GM18867 (cell line): Measurements from ENCODE around the gene FNDC3B.

ENCODE experiments used
- ATAC-seq: cut with Tn5 transposase; IDR thresholded peaks from one replicate; pipeline ENCODE4 v1.9.1; 2021; ENCODE audit warnings: mild to moderate bottlenecking, moderate library complexity; ENCODE audit not compliant: unreplicated experiment

FNDC3B gene

GRCh38 chr3:172410702-172411477 is 371.5 kb downstream of the FNDC3B start:
- ATAC-seq = no peak

DNA sequence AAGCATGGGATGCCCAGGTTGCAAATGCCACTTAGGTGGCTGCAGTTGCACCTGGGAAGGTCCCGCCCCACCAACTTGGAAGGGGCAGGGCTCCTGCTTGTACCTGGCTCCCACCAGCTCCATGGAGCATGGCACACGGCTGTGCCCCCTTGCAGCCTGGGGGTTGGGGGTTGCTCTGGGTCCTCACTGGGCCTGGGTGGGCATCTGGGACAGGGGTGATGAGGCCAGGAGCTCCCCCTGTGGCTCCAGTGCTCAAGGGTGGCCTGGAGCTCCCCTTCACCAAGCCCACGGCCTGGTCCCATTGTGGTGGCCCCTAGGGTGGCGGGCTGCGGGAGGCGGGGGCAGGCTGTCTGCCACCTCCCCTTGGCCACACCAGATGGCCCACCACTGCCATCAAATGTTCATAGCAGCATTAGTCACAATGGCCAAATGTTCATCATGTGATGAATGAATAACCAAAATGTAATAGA is 372.1 kb downstream of the FNDC3B start:
- ATAC-seq = no peak

DNA sequence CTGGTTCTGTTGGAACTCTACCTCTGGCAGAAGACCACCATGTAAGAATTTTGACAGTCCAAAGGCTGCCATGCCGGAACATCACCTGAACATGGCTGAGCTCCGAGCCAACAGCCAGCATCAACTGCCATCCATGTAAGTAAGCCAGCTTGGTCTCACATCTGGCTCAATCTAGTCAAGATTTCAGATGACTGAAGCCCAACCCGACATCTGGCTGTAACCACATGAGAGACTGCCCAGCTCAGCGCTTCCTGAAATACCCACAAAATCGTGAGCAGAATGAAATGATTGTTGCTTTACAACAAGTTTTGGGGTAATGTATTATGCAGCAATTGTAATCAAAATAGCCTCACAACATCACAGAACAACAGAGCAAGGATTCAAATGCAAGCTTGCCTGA is 375.9 kb downstream of the FNDC3B start:
- no peak for ATAC-seq

- ATAC-seq = no peak
Measured at GRCh38 chr3:172437713-172438112, 398.3 kb downstream of the FNDC3B start.

DNA sequence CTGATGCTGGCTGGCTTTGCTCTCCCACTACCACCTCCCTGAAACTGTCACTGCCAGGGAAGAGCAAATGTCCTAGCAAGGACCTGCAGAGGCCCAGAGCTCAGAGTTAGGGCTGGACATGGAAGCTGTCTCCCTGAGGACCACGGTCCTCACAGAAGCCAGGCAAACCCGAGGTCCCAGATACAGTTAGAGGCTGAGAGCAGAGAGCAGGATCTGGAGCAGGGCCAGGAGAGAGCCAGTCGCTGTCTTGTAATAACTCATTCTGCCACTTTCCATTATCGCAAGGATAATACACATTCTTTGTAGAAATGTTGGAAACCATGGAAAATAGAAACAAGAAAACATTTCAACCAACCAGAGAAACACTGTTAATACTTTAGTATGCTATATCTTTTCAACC is 398.8 kb downstream of the FNDC3B start:
- ATAC-seq = no peak

DNA sequence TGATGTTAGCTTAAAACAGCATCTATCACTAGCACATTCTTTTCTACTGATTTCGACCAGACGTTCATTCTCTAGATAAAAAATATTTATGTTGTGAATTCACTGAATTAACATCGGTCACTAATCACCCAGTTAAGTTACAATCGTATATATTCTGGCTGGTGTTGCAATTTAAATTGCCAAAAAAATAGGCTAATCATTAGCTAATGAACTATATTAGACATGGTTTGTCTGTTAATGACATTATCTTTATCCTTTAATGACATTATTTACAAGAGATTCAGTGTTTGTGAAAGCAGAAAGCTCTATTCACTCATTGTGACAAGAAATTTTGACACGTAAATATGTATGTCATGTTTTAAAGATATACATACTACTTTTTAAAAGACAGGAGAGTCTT is 402.2 kb downstream of the FNDC3B start:
- ATAC-seq = no peak

- no peak for ATAC-seq
Measured at GRCh38 chr3:172442606-172443005, 403.2 kb downstream of the FNDC3B start.

DNA sequence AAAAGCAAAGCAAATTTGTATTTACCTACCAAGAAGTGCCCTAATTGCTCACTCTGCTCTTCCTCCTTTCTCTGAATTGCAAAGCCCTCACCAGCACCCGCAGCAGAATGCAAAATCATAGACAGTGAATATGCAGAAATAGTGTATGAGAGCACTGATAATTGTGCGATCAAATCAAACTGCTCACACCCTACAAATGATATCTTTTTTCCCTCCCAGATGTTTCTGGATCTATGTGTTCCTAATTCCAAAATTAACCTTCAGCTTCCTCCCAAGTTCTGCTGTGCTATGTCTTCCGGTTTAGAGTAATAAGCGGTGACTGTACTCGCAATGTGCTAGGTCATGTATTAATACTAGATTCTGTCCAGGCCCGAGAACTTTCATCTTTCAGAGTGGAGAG is 405.4 kb downstream of the FNDC3B start:
- ATAC-seq = no peak

DNA sequence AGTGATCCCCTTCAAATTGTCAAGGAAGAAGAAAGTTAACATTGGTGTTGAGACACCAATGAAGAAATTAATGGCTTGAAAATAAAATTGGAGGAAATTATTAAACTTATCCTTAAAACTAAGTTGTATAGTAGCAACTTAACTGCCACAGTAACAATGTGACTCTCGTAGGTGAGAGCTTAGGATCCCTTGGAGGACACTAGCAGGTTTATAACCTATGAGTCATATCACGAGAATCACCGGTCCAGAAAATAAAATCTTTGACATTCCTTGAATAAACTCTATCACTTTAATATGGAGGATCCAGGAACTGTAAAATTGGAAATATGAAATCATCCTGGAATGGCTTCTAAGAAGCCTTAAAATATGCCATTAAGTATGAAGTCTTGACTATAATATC is 406.8 kb downstream of the FNDC3B start:
- ATAC-seq = no peak

- no peak for ATAC-seq
Measured at GRCh38 chr3:172447611-172448579, 408.5 kb downstream of the FNDC3B start, which contains the start of gene GHSR. Gene GHSR, minus strand, starts transcription at chr3:172448456. Its CDS starts 43 bp downstream, at chr3:172448413.

DNA sequence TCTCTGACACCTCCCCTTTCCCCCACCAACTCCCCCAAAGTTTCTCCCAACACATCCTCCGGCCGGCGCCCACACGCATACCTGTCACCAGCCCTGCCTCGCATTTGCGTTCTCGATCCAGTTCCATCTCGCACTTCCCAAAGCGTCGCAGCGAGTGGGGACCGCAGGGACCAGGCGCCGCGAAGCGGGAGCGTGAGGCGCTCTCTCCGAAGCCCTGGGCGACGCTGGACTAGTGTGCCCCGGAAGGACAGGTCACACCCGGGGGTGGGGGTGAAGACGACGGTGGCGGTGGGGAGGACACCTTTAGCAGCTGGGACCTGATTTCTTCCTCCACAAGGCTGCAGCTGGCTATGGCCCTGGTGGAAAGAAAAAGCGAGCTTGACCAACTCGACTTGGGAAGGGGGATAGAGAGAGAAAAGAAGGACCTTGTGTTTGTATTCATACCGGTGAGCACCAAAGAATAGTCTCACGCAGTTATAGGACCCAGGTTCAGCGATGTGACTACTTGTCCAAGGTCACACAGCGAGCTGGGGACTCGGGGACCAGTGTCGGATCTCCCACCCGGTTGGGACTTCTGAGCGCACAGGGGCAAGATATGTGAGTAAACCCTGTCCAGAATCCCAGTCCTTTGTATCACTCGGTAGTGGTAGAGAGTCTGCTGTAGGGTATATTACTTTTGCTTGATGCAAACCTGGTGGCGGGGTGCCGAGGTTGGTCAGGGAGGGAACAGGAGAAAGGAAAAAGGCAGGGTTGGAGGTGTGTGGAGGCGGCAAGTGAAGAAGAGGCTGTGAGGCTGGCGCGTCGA is 409.5 kb downstream of the FNDC3B start:
- no peak for ATAC-seq

DNA sequence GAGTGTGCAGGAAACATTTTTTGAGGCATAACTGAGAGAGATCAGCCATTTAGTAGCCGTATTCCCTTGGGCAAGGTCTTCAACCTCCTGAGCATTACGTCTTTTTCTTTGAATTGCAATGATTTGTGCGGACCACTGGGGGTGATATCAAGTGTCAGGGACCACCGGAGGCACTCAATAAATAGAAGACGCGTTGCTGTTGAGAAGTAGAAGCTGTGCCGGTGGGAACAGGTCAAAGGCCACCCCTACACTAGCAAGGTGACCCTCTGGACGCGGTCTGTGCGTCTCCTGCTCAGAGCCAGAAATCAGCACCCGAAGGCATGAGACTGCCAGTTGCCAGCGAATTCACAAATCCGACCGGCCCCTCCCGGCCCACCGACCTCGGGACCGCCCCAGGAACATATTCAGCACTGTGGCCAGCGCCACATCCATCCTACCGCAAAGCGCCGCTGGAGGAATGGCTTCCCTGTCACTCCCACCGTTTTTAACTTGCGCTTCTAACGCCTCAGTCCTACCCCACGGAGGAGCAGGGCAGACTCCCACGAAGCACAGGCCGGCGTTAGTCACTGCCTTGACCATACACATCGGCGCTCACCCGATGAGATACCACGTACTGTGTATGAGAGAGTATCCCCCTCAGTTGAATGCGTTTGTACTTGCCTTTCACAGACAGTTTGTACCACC is 410.2 kb downstream of the FNDC3B start:
- ATAC-seq = no peak
